DND-41 (cell line): ENCODE measurements around the gene GPRC5B.

Source experiments
- CTCF ChIP-seq: IDR thresholded peaks from 2 replicates; pipeline ENCODE4 v1.5.1; 2012; ENCODE audit warnings: borderline replicate concordance, low read length, moderate library complexity, mild to moderate bottlenecking; ENCODE audit not compliant: poor library complexity, severe bottlenecking; ENCODE audit errors: extremely low read depth
- EZH2 ChIP-seq: IDR thresholded peaks from 3 replicates; pipeline ENCODE4 v1.6.1; 2012; ENCODE audit warnings: borderline replicate concordance, low read depth, mild to moderate bottlenecking, moderate library complexity, low read length, inconsistent platforms; ENCODE audit not compliant: severe bottlenecking

- TF ChIP-seq CTCF (no peak), EZH2 (no peak)
Observed at GRCh38 chr16:19861133-19861532, 23.5 kb downstream of the GPRC5B start.
